Measurements from ENCODE around the gene ATP6V0B. TPM values are rescaled to one million over a fixed set of nuclear protein-coding genes. Genes with fewer than 3 reads are reported as not detected.

Gene ATP6V0B
- total and polyA plus RNA-seq, 2 of the 13 experiments (the other 11 are each of a cell fraction or from before 2014, with no cell fraction given), result 157 to 161 TPM

DNA sequence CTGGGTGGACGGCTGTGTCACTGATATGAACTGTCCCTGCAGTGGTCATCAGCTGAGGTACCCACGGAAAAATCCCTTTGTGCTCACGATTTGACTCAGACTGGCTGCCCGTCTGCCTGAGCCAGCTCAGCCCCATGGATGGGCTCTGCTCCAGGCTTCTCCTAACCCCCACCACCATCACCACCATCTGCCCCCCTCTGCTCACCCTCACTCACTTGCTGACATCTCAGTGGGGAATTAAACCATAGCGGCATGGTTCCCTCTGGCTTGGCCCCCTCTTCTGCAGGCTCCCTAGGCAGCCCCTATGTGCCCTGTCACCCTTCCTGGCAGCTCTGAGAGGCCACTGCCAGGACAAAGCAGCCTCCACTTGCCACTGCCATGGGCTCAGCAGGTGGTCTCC, 39.2 kb downstream of the ATP6V0B start:
- BruUV-seq (replicated peaks), result no TSS peak
- ChIA-PET POLR2A (interaction anchor here (1.1 to 1.7 kb wide), 2 partner anchors 8 to 17 kb away, joined by 4 to 7 read pairs; partner anchors contain the start of gene SLC6A9), CTCF (ENCODE audit: low intra/inter-chr PET ratio, low total read pairs) (no interaction called here)
- no peaks in the 10 kb centered on the region for H3K79me2 ChIP-seq (ENCODE audit: insufficient read depth, low read length)
- no peak overlapping the region for H3K9ac ChIP-seq (ENCODE audit: insufficient read depth, low read depth, low read length)
- H2AFZ ChIP-seq (ENCODE audit: low read length), result no peak overlapping the region
- 86% methylated on average over 5 of the region's 5 CpGs for WGBS (ENCODE audit: low lambda C conversion rate)
- peaks cover 64% of the 10 kb centered on the region for H3K4me1 ChIP-seq (ENCODE audit: insufficient read depth, low read length)
- DNase-seq (ENCODE audit: low spot score) (no peak), FAIRE-seq (no peak), ATAC-seq (no peak)
- H3K4me3 ChIP-seq (replicated peaks in 1 of 3; ENCODE audit: insufficient read depth in 1 of 3, low read depth in 2 of 3, low read length in 3 of 3), result no peak overlapping the region
- intact Hi-C loops (cut with micrococcal nuclease; ENCODE audit: unreplicated experiment) (no loop called here), in situ Hi-C loops (cut with HindIII; ENCODE audit: extremely low pct_ligation_motif_present, low pct_unique_long_range_greater_than_20kb) (no loop called here)
- H3K9me3 ChIP-seq (ENCODE audit: low read length), result no peaks in the 10 kb centered on the region
- H3K27me3 ChIP-seq (ENCODE audit: control insufficient read depth in 1 of 2, insufficient read depth in 2 of 2, low read length in 2 of 2), result no peaks in the 10 kb centered on the region
- TF ChIP-seq NAIF1 (CRISPR knock-in tag; IDR thresholded peaks at IDR 0.05; ENCODE audit: borderline replicate concordance) (no peak), NFKB2 (CRISPR knock-in tag; IDR thresholded peaks at IDR 0.05; ENCODE audit: borderline replicate concordance) (no peak), ZNF441 (CRISPR knock-in tag; IDR thresholded peaks at IDR 0.05; ENCODE audit: borderline replicate concordance) (no peak), POLR2AphosphoS5 (IDR thresholded peaks at IDR 0.05; ENCODE audit: low read depth, low read length) (no peak), RAD51 (IDR thresholded peaks at IDR 0.05; ENCODE audit: borderline replicate concordance) (no peak), HDAC1 (CRISPR knock-in tag; IDR thresholded peaks at IDR 0.05) (no peak), ZC3H13 (CRISPR knock-in tag; IDR thresholded peaks at IDR 0.05) (no peak), NFKBIZ (CRISPR knock-in tag; IDR thresholded peaks at IDR 0.05) (no peak), MEF2D (CRISPR knock-in tag; IDR thresholded peaks at IDR 0.05) (no peak), ADNP (CRISPR knock-in tag; IDR thresholded peaks at IDR 0.05) (no peak), SOX6 (IDR thresholded peaks at IDR 0.05) (no peak), SOX6 (CRISPR knock-in tag; IDR thresholded peaks at IDR 0.05) (no peak)
- TF ChIP-seq, protein P1, sequence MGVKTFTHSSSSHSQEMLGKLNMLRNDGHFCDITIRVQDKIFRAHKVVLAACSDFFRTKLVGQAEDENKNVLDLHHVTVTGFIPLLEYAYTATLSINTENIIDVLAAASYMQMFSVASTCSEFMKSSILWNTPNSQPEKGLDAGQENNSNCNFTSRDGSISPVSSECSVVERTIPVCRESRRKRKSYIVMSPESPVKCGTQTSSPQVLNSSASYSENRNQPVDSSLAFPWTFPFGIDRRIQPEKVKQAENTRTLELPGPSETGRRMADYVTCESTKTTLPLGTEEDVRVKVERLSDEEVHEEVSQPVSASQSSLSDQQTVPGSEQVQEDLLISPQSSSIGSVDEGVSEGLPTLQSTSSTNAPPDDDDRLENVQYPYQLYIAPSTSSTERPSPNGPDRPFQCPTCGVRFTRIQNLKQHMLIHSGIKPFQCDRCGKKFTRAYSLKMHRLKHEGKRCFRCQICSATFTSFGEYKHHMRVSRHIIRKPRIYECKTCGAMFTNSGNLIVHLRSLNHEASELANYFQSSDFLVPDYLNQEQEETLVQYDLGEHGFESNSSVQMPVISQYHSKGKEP (CRISPR knock-in tag; IDR thresholded peaks at IDR 0.05), result no peak
- TF ChIP-seq, protein P2, sequence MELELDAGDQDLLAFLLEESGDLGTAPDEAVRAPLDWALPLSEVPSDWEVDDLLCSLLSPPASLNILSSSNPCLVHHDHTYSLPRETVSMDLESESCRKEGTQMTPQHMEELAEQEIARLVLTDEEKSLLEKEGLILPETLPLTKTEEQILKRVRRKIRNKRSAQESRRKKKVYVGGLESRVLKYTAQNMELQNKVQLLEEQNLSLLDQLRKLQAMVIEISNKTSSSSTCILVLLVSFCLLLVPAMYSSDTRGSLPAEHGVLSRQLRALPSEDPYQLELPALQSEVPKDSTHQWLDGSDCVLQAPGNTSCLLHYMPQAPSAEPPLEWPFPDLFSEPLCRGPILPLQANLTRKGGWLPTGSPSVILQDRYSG (CRISPR knock-in tag; IDR thresholded peaks at IDR 0.05), result no peak
- no peak overlapping the region for H3K4me2 ChIP-seq (ENCODE audit: low read depth, low read length)
- no peak overlapping the region for H3K27ac ChIP-seq (ENCODE audit: extremely low read length, insufficient read depth, low read length)
- no peaks in the 10 kb centered on the region for H4K20me1 ChIP-seq (ENCODE audit: insufficient read depth, low read length)
- H3K36me3 ChIP-seq (replicated peaks in 1 of 2; ENCODE audit: control insufficient read depth in 1 of 2, insufficient read depth in 2 of 2, low read length in 2 of 2), result no peaks in the 10 kb centered on the region; a peak in 2 of 5 replicates

Measured in HepG2 (cell line).